H1 (cell line): ENCODE data around the gene ZNF669. TPM values are rescaled to one million over a fixed set of nuclear protein-coding genes. Genes with fewer than 3 reads are reported as not detected.

Experiments
- CTCF ChIA-PET: fragments of 300-600 bp; sonication (Branson Sonifier 250); formaldehyde crosslinking; loops from one replicate; lab custom pipeline; 2021; ENCODE audit not compliant: partially characterized antibody; lab: Charles Lee
- POLR2A ChIA-PET: fragments of 300-600 bp; sonication (Branson Sonifier 250); formaldehyde crosslinking; loops from one replicate; lab custom pipeline; 2021; ENCODE audit warnings: inconsistent platforms; ENCODE audit not compliant: partially characterized antibody; lab: Charles Lee
- DNase-seq, 2 experiments: peaks; one replicate each; pipeline versions ENCODE4 v3.0.0 to v3.0.0-alpha.2; 2010 to 2022; ENCODE audit warnings: low spot score in 2 of 2, low read depth in 1 of 2, mixed read lengths in 1 of 2
- FAIRE-seq: peaks from 2 replicates; lab custom pipeline; 2011; peaks lifted over from hg19 to GRCh38; lab: Jason Lieb, UNC
- H2AFZ ChIP-seq: 2 replicates; pipeline ENCODE4 v1.8.1; 2012; ENCODE audit warnings: low read length, inconsistent platforms
- H2AK5ac ChIP-seq: 2 replicates; pipeline ENCODE4 v1.6.1; 2013; ENCODE audit warnings: low read depth, low read length
- H2BK120ac ChIP-seq: replicated peaks from 2 replicates; pipeline ENCODE3; 2013; ENCODE audit warnings: low read depth, low read length, inconsistent platforms
- H2BK12ac ChIP-seq: 2 replicates; pipeline ENCODE4 v1.6.1; 2013; ENCODE audit warnings: low read depth, low read length
- H2BK15ac ChIP-seq: 2 replicates; pipeline ENCODE4 v1.6.1; 2013; ENCODE audit warnings: low read length
- H2BK20ac ChIP-seq: 2 replicates; pipeline ENCODE4 v1.6.1; 2013; ENCODE audit warnings: low read length
- H2BK5ac ChIP-seq: 2 replicates; pipeline ENCODE4 v1.6.1; 2013; ENCODE audit warnings: low read depth, low read length
- H3K14ac ChIP-seq: 2 replicates; pipeline ENCODE4 v1.6.1; 2013; ENCODE audit warnings: inconsistent platforms; ENCODE audit not compliant: insufficient read length
- H3K18ac ChIP-seq: 2 replicates; pipeline ENCODE4 v1.6.1; 2013; ENCODE audit warnings: low read length; ENCODE audit errors: extremely low read depth
- H3K23ac ChIP-seq: 2 replicates; pipeline ENCODE4 v1.6.1; 2013; ENCODE audit warnings: inconsistent platforms; ENCODE audit not compliant: insufficient read length
- H3K23me2 ChIP-seq: 2 replicates; pipeline ENCODE4 v1.6.1; 2013; ENCODE audit warnings: low read depth, low read length
- H3K27ac ChIP-seq: 2 replicates; pipeline ENCODE4 v1.6.1; 2011; ENCODE audit warnings: low read depth, low read length, inconsistent platforms
- H3K27me3 ChIP-seq, 4 experiments: replicated peaks in 1 of 4; 1 replicate in 1 of 4; 2 replicates in 3 of 4; pipeline versions ENCODE4 v1.6.1 to v1.8.1; 2011 to 2013; ENCODE audit warnings: low read length in 3 of 4, mild to moderate bottlenecking in 3 of 4, inconsistent platforms in 2 of 4, mixed read lengths in 2 of 4, moderate library complexity in 1 of 4; ENCODE audit not compliant: control insufficient read depth in 3 of 4, insufficient read depth in 3 of 4; ENCODE audit errors: extremely low read depth in 1 of 4
- H3K36me3 ChIP-seq, 4 experiments: 2 replicates each; pipeline versions ENCODE4 v1.6.1 to v1.8.1; 2011 to 2013; ENCODE audit warnings: mild to moderate bottlenecking in 4 of 4, low read length in 3 of 4, moderate library complexity in 2 of 4, control low read depth in 1 of 4, inconsistent platforms in 1 of 4; ENCODE audit not compliant: insufficient read depth in 4 of 4, control insufficient read depth in 2 of 4
- H3K4ac ChIP-seq: replicated peaks from 2 replicates; pipeline ENCODE3; 2013; ENCODE audit warnings: low read length, low read depth, mixed read lengths, inconsistent platforms; ENCODE audit not compliant: insufficient read length
- H3K4me1 ChIP-seq, 4 experiments: replicated peaks in 1 of 4; 1 replicate in 1 of 4; 2 replicates in 3 of 4; pipeline versions ENCODE4 v1.6.1 to v1.8.1; 2011 to 2013; ENCODE audit warnings: low read length in 3 of 4, inconsistent platforms in 2 of 4, mixed read lengths in 1 of 4; ENCODE audit not compliant: insufficient read depth in 4 of 4, control insufficient read depth in 3 of 4
- H3K4me2 ChIP-seq, 2 experiments: 2 replicates each; pipeline versions ENCODE4 v1.6.1 to v1.8.1; 2011 to 2013; ENCODE audit warnings: low read depth in 2 of 2, low read length in 2 of 2, control low read depth in 1 of 2, inconsistent platforms in 1 of 2, mild to moderate bottlenecking in 1 of 2; ENCODE audit not compliant: insufficient read depth in 1 of 2
- H3K4me3 ChIP-seq, 4 experiments: fragments of 200-600, 300-600 bp in 1 of 4; sonication (generic), shearing (Covaris generic), sonication (Bioruptor Twin) in 1 of 4; 2 replicates each; pipeline versions ENCODE4 v1.5.1 to v1.8.1; 2011 to 2016; ENCODE audit warnings: low read length in 4 of 4, low read depth in 3 of 4, control low read depth in 2 of 4, inconsistent platforms in 2 of 4, mild to moderate bottlenecking in 2 of 4, mixed read lengths in 1 of 4, moderate library complexity in 1 of 4; ENCODE audit not compliant: insufficient read depth in 2 of 4; ENCODE audit errors: extremely low read depth in 1 of 4
- H3K56ac ChIP-seq: replicated peaks from 2 replicates; pipeline ENCODE3; 2013; ENCODE audit warnings: low read depth, mild to moderate bottlenecking, mixed read lengths, low read length, inconsistent platforms; ENCODE audit not compliant: insufficient read length
- H3K79me1 ChIP-seq: 2 replicates; pipeline ENCODE4 v1.6.1; 2013; ENCODE audit warnings: low read depth, low read length, control low read depth
- H3K79me2 ChIP-seq, 2 experiments: 2 replicates each; pipeline versions ENCODE4 v1.6.1 to v1.8.1; 2012 to 2013; ENCODE audit warnings: low read length in 2 of 2, mild to moderate bottlenecking in 2 of 2, inconsistent platforms in 1 of 2; ENCODE audit not compliant: insufficient read depth in 2 of 2, control insufficient read depth in 1 of 2
- H3K9ac ChIP-seq, 4 experiments: replicated peaks in 1 of 4; 1 replicate in 1 of 4; 2 replicates in 3 of 4; pipeline versions ENCODE4 v1.6.1 to v1.8.1; 2011 to 2013; ENCODE audit warnings: low read depth in 3 of 4, low read length in 3 of 4, control low read depth in 2 of 4, mild to moderate bottlenecking in 2 of 4, moderate library complexity in 2 of 4, inconsistent platforms in 1 of 4; ENCODE audit errors: extremely low read depth in 1 of 4
- H3K9me3 ChIP-seq, 2 experiments: 2 replicates each; pipeline versions ENCODE4 v1.6.1 to v1.8.1; 2012 to 2013; ENCODE audit warnings: mild to moderate bottlenecking in 2 of 2, moderate library complexity in 2 of 2, control low read depth in 1 of 2, inconsistent platforms in 1 of 2, low read depth in 1 of 2, low read length in 1 of 2, mixed read lengths in 1 of 2; ENCODE audit not compliant: insufficient read depth in 2 of 2
- H4K20me1 ChIP-seq, 2 experiments: replicated peaks in 1 of 2; 2 replicates each; pipeline versions ENCODE3 to v1.8.1; 2011 to 2013; ENCODE audit warnings: inconsistent platforms in 2 of 2, low read length in 2 of 2, mild to moderate bottlenecking in 1 of 2; ENCODE audit not compliant: insufficient read depth in 2 of 2, control insufficient read depth in 1 of 2
- H4K5ac ChIP-seq: 2 replicates; pipeline ENCODE4 v1.6.1; 2013; ENCODE audit warnings: low read length, low read depth, mixed read lengths, inconsistent platforms; ENCODE audit not compliant: insufficient read length
- H4K8ac ChIP-seq: 2 replicates; pipeline ENCODE4 v1.8.0; 2013; ENCODE audit warnings: mild to moderate bottlenecking, moderate library complexity, low read length, inconsistent platforms; ENCODE audit not compliant: insufficient read depth; ENCODE audit errors: extremely low read depth
- H4K91ac ChIP-seq: replicated peaks from 2 replicates; pipeline ENCODE3; 2013; ENCODE audit warnings: low read length, mixed read lengths, inconsistent platforms; ENCODE audit not compliant: insufficient read length
- CBX8 ChIP-seq: fragments of 300-800, 300-1000 bp; sonication (generic); IDR thresholded peaks from 2 replicates; pipeline ENCODE4 v1.7.1; 2016; ENCODE audit warnings: low read depth, low read length, borderline replicate concordance
- E2F6 ChIP-seq: IDR thresholded peaks from 2 replicates; pipeline ENCODE4 v1.6.1; 2012; ENCODE audit warnings: inconsistent platforms
- EZH2 ChIP-seq: fragments of 200-600 bp; sonication (generic); IDR thresholded peaks from 2 replicates; pipeline ENCODE4 v1.7.1; 2012; ENCODE audit warnings: low read depth, mild to moderate bottlenecking, moderate library complexity, low read length, inconsistent platforms; ENCODE audit not compliant: severe bottlenecking
- FOSL1 ChIP-seq: IDR thresholded peaks from 2 replicates; pipeline ENCODE4 v1.6.1; 2011; ENCODE audit warnings: mild to moderate bottlenecking, low read depth, low read length, moderate library complexity; ENCODE audit not compliant: insufficient read depth
- GABPA ChIP-seq: IDR thresholded peaks from 2 replicates; pipeline ENCODE4 v1.6.1; 2011; ENCODE audit warnings: mild to moderate bottlenecking, low read length, moderate library complexity, borderline replicate concordance; ENCODE audit not compliant: insufficient read depth
- KDM4A ChIP-seq: IDR thresholded peaks from one replicate; pipeline ENCODE4 v1.7.1; 2012; ENCODE audit warnings: low read depth, mild to moderate bottlenecking, moderate library complexity, low read length, inconsistent platforms; ENCODE audit not compliant: severe bottlenecking
- RNF2 ChIP-seq: fragments of 200-900, 300-1000 bp; sonication (generic); IDR thresholded peaks from 2 replicates; pipeline ENCODE4 v1.7.1; 2016; ENCODE audit warnings: borderline replicate concordance, low read depth, mild to moderate bottlenecking, antibody characterized with exemption, low read length; ENCODE audit not compliant: poor library complexity, severe bottlenecking; ENCODE audit errors: missing control alignments
- SIRT6 ChIP-seq: IDR thresholded peaks from one replicate; pipeline ENCODE4 v1.7.1; 2012; ENCODE audit warnings: low read length, inconsistent platforms
- SUZ12 ChIP-seq: fragments of 200-600 bp; sonication (generic); IDR thresholded peaks from 2 replicates; pipeline ENCODE4 v1.6.1; 2012; ENCODE audit warnings: mild to moderate bottlenecking, inconsistent platforms, low read length, moderate library complexity, mixed read lengths
- TAF7 ChIP-seq: optimal IDR thresholded peaks from 2 replicates; pipeline ENCODE3; 2011; ENCODE audit warnings: low read depth, mild to moderate bottlenecking, inconsistent platforms, low read length, moderate library complexity, borderline replicate concordance
- WGBS, 2 experiments: shearing (Covaris generic) in 1 of 2; methylation state at CpG; one replicate each; pipeline versions ENCODE4 v1.1.6 to v1.1.7; 2013 to 2015; ENCODE audit warnings: low lambda C conversion rate in 2 of 2, mixed read lengths in 2 of 2, inconsistent platforms in 1 of 2, low coverage in 1 of 2, missing lambda C conversion rate in 1 of 2; ENCODE audit not compliant: insufficient replicate concordance in 2 of 2, insufficient coverage in 1 of 2, insufficient read length in 1 of 2; ENCODE audit errors: extremely low coverage in 1 of 2, missing lambda C conversion rate in 1 of 2; 5-methylcytosine and 5-hydroxymethylcytosine counted together
- polyA plus RNA-seq, 7 experiments: library from polyadenylated mRNA; depleted of rRNA in 3 of 7; stranded (reverse) in 5 of 7; unstranded in 2 of 7; fragments of >200 nt in 5 of 7; fragments of 200-250 nt in 2 of 7; gene quantifications; 1 replicate in 5 of 7; 2 replicates in 1 of 7; 4 replicates in 1 of 7; pipeline versions ENCODE4 v1.2.1 to v1.2.3, GENCODE V29; 2011 to 2013; ENCODE audit warnings: missing spikeins in 2 of 7, mixed read lengths in 2 of 7
- total RNA-seq: library from RNA; stranded (reverse); fragmentation: NEBNext Ultra II Directional; extraction: Animal tissue kit (Norgen Biotek cat#: 25700); gene quantifications from 2 replicates; pipeline ENCODE4 v1.2.1, GENCODE V29; 2021

Gene ZNF669
- total and polyA plus RNA-seq, 2 of the 8 experiments (the other 6 are each of a cell fraction or from before 2014, with no cell fraction given), result 4.8 to 20.3 TPM

GRCh38 chr1:247111259-247111699 lies 7.1 kb upstream of the ZNF669 start:
- DNase-seq (peak in 1 of 2 experiments; percentile 66), FAIRE-seq (no peak)
- Histone ChIP-seq H3K4ac (no peak overlapping the region), H3K79me1 (no peaks in the 10 kb centered on the region), H4K8ac (peak overlapping the region; percentile 46), H4K91ac (no peak overlapping the region), H2BK15ac (no peak overlapping the region), H2BK120ac (no peak overlapping the region), H3K56ac (no peak overlapping the region), H4K20me1 (peaks cover 0 to 3% of the 10 kb centered on the region in 2 experiments), H2BK20ac (no peak overlapping the region), H2BK5ac (no peak overlapping the region), H3K23me2 (peaks cover 16% of the 10 kb centered on the region; the same call in 1 of the 2 replicates), H3K4me2 (peak overlapping the region; percentile 47 to 94), H3K14ac (no peak overlapping the region), H3K9me3 (no peaks in the 10 kb centered on the region), H3K23ac (no peak overlapping the region), H3K79me2 (no peaks in the 10 kb centered on the region), H3K9ac (peak overlapping the region in 1 of 4 experiments; percentile 64; a peak in 2 of 7 replicates), H2BK12ac (no peak overlapping the region), H3K4me3 (peak overlapping the region; percentile 40 to 73 (median 56)), H3K36me3 (no peaks in the 10 kb centered on the region), H3K27ac (no peak overlapping the region), H3K4me1 (peaks cover 0 to 4% (median 3%) of the 10 kb centered on the region in 4 experiments; a peak in 6 of 7 replicates), H2AK5ac (no peak overlapping the region), H3K18ac (no peak overlapping the region), H3K27me3 (peaks cover 2 to 32% (median 15%) of the 10 kb centered on the region in 4 experiments), H2AFZ (no peak overlapping the region; the same call in 1 of the 2 replicates), H4K5ac (no peak overlapping the region)
- ChIA-PET CTCF (interaction anchor here (1.3 kb wide), 1 partner anchor 8 kb away, joined by 5 read pairs; no protein-coding TSS in a partner anchor), POLR2A (interaction anchor here (1.1 to 1.5 kb wide), 2 partner anchors 45 to 180 kb away, joined by 3 to 4 read pairs; no protein-coding TSS in a partner anchor)
- TF ChIP-seq EZH2, result peak; percentile 51
- 0 out of 2 replicates have a peak, but pooled peaks have one; percentile 7 for TF ChIP-seq GABPA
- peak; percentile 72 for TF ChIP-seq SUZ12
- TF ChIP-seq CBX8, result no peak
- no peak for TF ChIP-seq FOSL1
- TF ChIP-seq KDM4A, result peak; percentile 51
- TF ChIP-seq TAF7, result peak; percentile 18
- TF ChIP-seq RNF2, result no peak
- 0 out of 2 replicates have a peak, but pooled peaks have one; percentile 7 for TF ChIP-seq E2F6
- no peak for TF ChIP-seq SIRT6
- WGBS, 2 experiments, result 3% methylated on average over 19 of the region's 62 CpGs; no CpG with 5 or more reads in 1 of the 2 experiments
